CD14-positive monocyte (primary cell): ENCODE results near the gene TGFBR3. TPM values are rescaled to one million over a fixed set of nuclear protein-coding genes. Genes with fewer than 3 reads are reported as not detected.

Experiments
- DNase-seq, 3 donors: peaks; one replicate each; pipeline ENCODE4 v3.0.0-alpha.2; 2011 to 2022
- H2AFZ ChIP-seq: 2 replicates; pipeline ENCODE4 v1.6.0; 2012; ENCODE audit warnings: mild to moderate bottlenecking, low read depth, low read length, inconsistent platforms; ENCODE audit not compliant: insufficient read depth, poor library complexity, severe bottlenecking
- H3K27ac ChIP-seq, 2 donors: 1 replicate in 1 of 2; 2 replicates in 1 of 2; pipeline ENCODE4 v1.5.1; 2012 to 2013; ENCODE audit warnings: low read length in 2 of 2, control low read depth in 1 of 2, inconsistent platforms in 1 of 2, low read depth in 1 of 2, mild to moderate bottlenecking in 1 of 2
- H3K27me3 ChIP-seq, 2 donors: one replicate each; pipeline versions ENCODE4 v1.6.0 to v1.6.1; 2011 to 2013; ENCODE audit warnings: low read length in 2 of 2; ENCODE audit not compliant: control insufficient read depth in 2 of 2, insufficient read depth in 2 of 2
- H3K36me3 ChIP-seq, 2 donors: replicated peaks in 1 of 2; 1 replicate in 1 of 2; 2 replicates in 1 of 2; pipeline versions ENCODE4 v1.5.1 to v1.6.1; 2012 to 2013; ENCODE audit warnings: low read length in 2 of 2, control low read depth in 1 of 2, inconsistent platforms in 1 of 2, mild to moderate bottlenecking in 1 of 2; ENCODE audit not compliant: insufficient read depth in 2 of 2, control insufficient read depth in 1 of 2
- H3K4me1 ChIP-seq, 2 donors: 1 replicate in 1 of 2; 2 replicates in 1 of 2; pipeline versions ENCODE4 v1.5.1 to v1.6.1; 2012 to 2013; ENCODE audit warnings: low read length in 2 of 2, control low read depth in 1 of 2, inconsistent platforms in 1 of 2, mild to moderate bottlenecking in 1 of 2, moderate library complexity in 1 of 2; ENCODE audit not compliant: insufficient read depth in 2 of 2, control insufficient read depth in 1 of 2
- H3K4me2 ChIP-seq: replicated peaks from 2 replicates; pipeline ENCODE3; 2012; ENCODE audit warnings: low read length, moderate library complexity, mild to moderate bottlenecking; ENCODE audit not compliant: poor library complexity, severe bottlenecking; ENCODE audit errors: extremely low read depth
- H3K4me3 ChIP-seq, 3 experiments: fragments of 200-600 bp in 1 of 3; sonication (generic) in 1 of 3; replicated peaks in 1 of 3; 1 replicate in 2 of 3; 2 replicates in 1 of 3; pipeline ENCODE4 v1.5.1; 2011 to 2013; ENCODE audit warnings: low read length in 3 of 3, mild to moderate bottlenecking in 3 of 3, control low read depth in 2 of 3, low read depth in 2 of 3, inconsistent platforms in 1 of 3, moderate library complexity in 1 of 3
- H3K79me2 ChIP-seq: 2 replicates; pipeline ENCODE4 v1.6.0; 2012; ENCODE audit warnings: mild to moderate bottlenecking, control low read depth, inconsistent platforms, low read length, moderate library complexity; ENCODE audit not compliant: insufficient read depth
- H3K9ac ChIP-seq: 2 replicates; pipeline ENCODE4 v1.6.0; 2017; ENCODE audit warnings: low read length, mild to moderate bottlenecking; ENCODE audit not compliant: insufficient read depth, poor library complexity, severe bottlenecking
- H3K9me3 ChIP-seq, 2 donors: replicated peaks in 1 of 2; 1 replicate in 1 of 2; 2 replicates in 1 of 2; pipeline versions ENCODE4 v1.5.1 to v1.6.1; 2012 to 2013; ENCODE audit warnings: low read length in 2 of 2, control low read depth in 1 of 2; ENCODE audit not compliant: control insufficient read depth in 1 of 2, insufficient read depth in 1 of 2
- H4K20me1 ChIP-seq: 2 replicates; pipeline ENCODE4 v1.6.0; 2012; ENCODE audit warnings: mild to moderate bottlenecking, low read length, control low read depth, moderate library complexity; ENCODE audit not compliant: insufficient read depth
- H3K27ac Mint-ChIP-seq, 7 donors: one replicate each; pipeline ENCODE4 v1.8.0; 2020; ENCODE audit warnings: mild to moderate bottlenecking in 7 of 7, mixed read lengths in 7 of 7, moderate library complexity in 6 of 7, inconsistent platforms in 2 of 7
- H3K27me3 Mint-ChIP-seq, 3 donors: one replicate each; pipeline ENCODE4 v1.8.0; 2021 to 2022; ENCODE audit warnings: low read depth in 3 of 3, mild to moderate bottlenecking in 3 of 3, mixed read lengths in 3 of 3, moderate library complexity in 3 of 3, inconsistent platforms in 1 of 3
- H3K36me3 Mint-ChIP-seq, 2 donors: one replicate each; pipeline ENCODE4 v1.8.0; 2020; ENCODE audit warnings: mixed read lengths in 2 of 2, inconsistent platforms in 1 of 2, mild to moderate bottlenecking in 1 of 2
- H3K4me1 Mint-ChIP-seq: one replicate; pipeline ENCODE4 v1.8.0; 2020; ENCODE audit warnings: mild to moderate bottlenecking, mixed read lengths
- H3K4me3 Mint-ChIP-seq, 2 donors: one replicate each; pipeline ENCODE4 v1.8.0; 2020; ENCODE audit warnings: mild to moderate bottlenecking in 2 of 2, mixed read lengths in 2 of 2, moderate library complexity in 1 of 2
- H3K9me3 Mint-ChIP-seq, 7 donors: one replicate each; pipeline ENCODE4 v1.8.0; 2020 to 2022; ENCODE audit warnings: mixed read lengths in 7 of 7, mild to moderate bottlenecking in 6 of 7, moderate library complexity in 6 of 7, inconsistent platforms in 2 of 7
- CTCF ChIP-seq: fragments of 200-600 bp; IDR thresholded peaks from one replicate; pipeline ENCODE4 v1.8.0; 2022; ENCODE audit warnings: antibody characterized with exemption, mild to moderate bottlenecking
- WGBS: methylation state at CpG from one replicate; pipeline ENCODE4 v1.1.5; 2013; ENCODE audit warnings: missing lambda C conversion rate; ENCODE audit not compliant: insufficient coverage; 5-methylcytosine and 5-hydroxymethylcytosine counted together
- intact Hi-C, 2 donors: fragments of 100-400 bp; cut with micrococcal nuclease; formaldehyde crosslinking; loops; one replicate each; pipeline versions ENCODE4 v1.15.0 to v1.15.1; 2023
- polyA plus RNA-seq, 3 donors: library from polyadenylated mRNA; depleted of rRNA in 1 of 3; unstranded in 2 of 3; stranded (reverse) in 1 of 3; fragments of 300-500 nt in 2 of 3; fragments of >200 nt in 1 of 3; fragmentation: Illumina TruSeq in 2 of 3; gene quantifications; 1 replicate in 2 of 3; 2 replicates in 1 of 3; pipeline ENCODE4 v1.2.3, GENCODE V29; 2012 to 2021

The TGFBR3 gene
- polyA plus RNA-seq, 3 donors: 0.09 to 0.28 (median 0.20) TPM

DNA sequence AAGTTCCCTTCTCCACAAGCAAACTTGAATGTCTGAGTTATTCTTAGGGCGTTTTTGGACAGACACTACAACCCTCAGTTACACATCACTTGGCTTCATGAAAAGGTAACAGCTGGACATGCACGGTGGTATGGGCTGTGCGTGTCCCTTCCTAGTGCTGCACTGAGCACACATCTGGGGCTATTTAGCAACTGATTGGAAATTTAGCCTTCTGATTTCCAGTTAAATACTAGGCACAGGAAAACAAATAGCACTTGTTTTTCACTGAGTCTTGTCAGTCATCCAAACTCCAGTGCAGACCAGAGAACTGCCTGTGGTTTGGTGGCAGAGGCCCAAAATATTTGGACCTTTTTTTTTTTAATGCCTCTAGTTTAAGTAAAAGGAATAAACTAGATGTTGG is 134.7 kb downstream of the TGFBR3 start:
- H3K27me3 Mint-ChIP-seq: peaks cover 0 to 2% (median 2%) of the 10 kb centered on the region in 3 donors
- Histone ChIP-seq H2AFZ (no peak overlapping the region), H3K4me2 (no peak overlapping the region), H3K9ac (no peak overlapping the region), H3K27me3 (no peaks in the 10 kb centered on the region), H3K79me2 (no peaks in the 10 kb centered on the region), H3K36me3 (no peaks in the 10 kb centered on the region), H3K4me1 (no peaks in the 10 kb centered on the region), H3K9me3 (peaks cover 10 to 13% of the 10 kb centered on the region in 2 donors), H3K27ac (no peak overlapping the region), H4K20me1 (no peaks in the 10 kb centered on the region), H3K4me3 (no peak overlapping the region)
- H3K27ac Mint-ChIP-seq: no peak overlapping the region
- TF ChIP-seq CTCF: no peak
- H3K4me1 Mint-ChIP-seq: no peaks in the 10 kb centered on the region
- no peaks in the 10 kb centered on the region for H3K36me3 Mint-ChIP-seq
- intact Hi-C loops: no loop called here
- DNase-seq: no peak
- peaks cover 0 to 9% (median 6%) of the 10 kb centered on the region in 7 donors for H3K9me3 Mint-ChIP-seq
- 81% methylated on average over 3 of the region's 3 CpGs for WGBS
- no peak overlapping the region for H3K4me3 Mint-ChIP-seq

DNA sequence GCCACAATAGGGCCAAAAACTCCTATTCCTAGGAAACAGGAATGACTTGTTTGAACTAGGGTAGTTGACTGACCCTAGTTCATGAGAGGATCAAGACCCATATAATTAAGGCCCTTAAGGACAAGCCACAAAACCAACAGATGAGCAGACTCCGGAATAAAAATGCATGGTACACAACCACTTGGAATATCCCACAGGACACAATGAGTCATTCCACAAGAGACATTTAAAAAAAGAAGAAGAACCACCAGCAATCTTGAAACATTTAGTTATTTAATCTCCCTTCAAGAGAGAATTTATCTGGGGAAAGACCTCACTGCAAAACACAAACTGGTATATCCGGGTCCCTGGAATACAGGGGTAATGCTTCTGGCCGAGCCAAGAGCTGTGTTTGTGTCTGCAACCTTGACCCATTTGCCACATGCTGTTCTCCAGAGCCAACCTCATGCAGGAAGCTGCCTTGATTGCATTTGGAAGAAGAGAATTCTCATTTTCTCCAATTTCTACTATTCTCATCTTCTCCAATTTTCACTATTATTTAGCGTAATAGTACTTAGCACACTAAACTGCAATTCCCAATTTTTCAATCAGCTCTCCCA is 135.5 kb downstream of the TGFBR3 start:
- H3K9me3 ChIP-seq: peaks cover 10 to 13% of the 10 kb centered on the region in 2 donors
- H3K9me3 Mint-ChIP-seq: peaks cover 0 to 11% (median 7%) of the 10 kb centered on the region in 7 donors
- H3K9ac ChIP-seq: no peak overlapping the region
- H3K4me2 ChIP-seq: no peak overlapping the region
- H3K4me3 ChIP-seq: no peak overlapping the region
- intact Hi-C loops: no loop called here
- H3K4me3 Mint-ChIP-seq: no peak overlapping the region
- peaks cover 0 to 2% (median 2%) of the 10 kb centered on the region in 3 donors for H3K27me3 Mint-ChIP-seq
- WGBS: 100% methylated on average over 1 of the region's 4 CpGs
- no peak overlapping the region for H3K27ac ChIP-seq
- H3K27me3 ChIP-seq: no peaks in the 10 kb centered on the region
- no peak for DNase-seq
- no peaks in the 10 kb centered on the region for H3K4me1 ChIP-seq
- no peaks in the 10 kb centered on the region for H3K36me3 ChIP-seq
- TF ChIP-seq CTCF: no peak
- no peaks in the 10 kb centered on the region for H3K79me2 ChIP-seq
- no peaks in the 10 kb centered on the region for H4K20me1 ChIP-seq
- no peaks in the 10 kb centered on the region for H3K36me3 Mint-ChIP-seq
- no peaks in the 10 kb centered on the region for H3K4me1 Mint-ChIP-seq
- no peak overlapping the region for H3K27ac Mint-ChIP-seq
- H2AFZ ChIP-seq: no peak overlapping the region
